SU-DHL-6 (cell line): ENCODE measurements around the gene CDKN3.
A peak's percentile ranks its signal among the peaks of the same experiment; 100 is the strongest.

Experiments
- H2AFZ ChIP-seq: fragments of 200-600 bp; sonication (generic); 2 replicates; pipeline ENCODE4 v1.6.1; 2014; ENCODE audit warnings: low read depth, mild to moderate bottlenecking, moderate library complexity, mixed read lengths, antibody characterized with exemption, low read length; ENCODE audit not compliant: severe bottlenecking
- H3F3A ChIP-seq: fragments of 200-600 bp; shearing (Covaris generic); 2 replicates; pipeline ENCODE4 v1.6.0; 2016; ENCODE audit warnings: antibody characterized with exemption, mild to moderate bottlenecking; ENCODE audit not compliant: insufficient read depth
- H3K27ac ChIP-seq: fragments of 200-600 bp; sonication (generic); 2 replicates; pipeline ENCODE4 v1.5.1; 2016; ENCODE audit warnings: low read depth, mild to moderate bottlenecking, low read length, moderate library complexity, mixed read lengths
- H3K27me3 ChIP-seq: fragments of 200-600 bp; sonication (generic), shearing (Covaris generic); 2 replicates; pipeline ENCODE4 v1.6.0; 2014; ENCODE audit warnings: mild to moderate bottlenecking, low read length
- H3K36me3 ChIP-seq: fragments of 200-600 bp; sonication (generic); 2 replicates; pipeline ENCODE4 v1.6.1; 2014; ENCODE audit warnings: mild to moderate bottlenecking, low read length, mixed read lengths
- H3K4me2 ChIP-seq: fragments of 300-600, 200-600 bp; shearing (Covaris generic), sonication (generic); 2 replicates; pipeline ENCODE4 v1.6.0; 2014; ENCODE audit warnings: low read length, low read depth, mild to moderate bottlenecking; ENCODE audit not compliant: poor library complexity, severe bottlenecking
- H3K4me3 ChIP-seq: fragments of 200-600 bp; sonication (generic); 2 replicates; pipeline ENCODE4 v1.5.1; 2014; ENCODE audit warnings: antibody characterized with exemption, low read length, mild to moderate bottlenecking, mixed read lengths; ENCODE audit not compliant: insufficient read depth, poor library complexity, severe bottlenecking
- H3K79me2 ChIP-seq: fragments of 200-600 bp; sonication (generic); 2 replicates; pipeline ENCODE4 v1.6.1; 2014; ENCODE audit warnings: mild to moderate bottlenecking, low read length, moderate library complexity; ENCODE audit not compliant: insufficient read depth
- H3K9ac ChIP-seq: fragments of 200-600 bp; sonication (generic); 2 replicates; pipeline ENCODE4 v1.7.0; 2014; ENCODE audit warnings: mild to moderate bottlenecking, low read length
- H3K9me2 ChIP-seq: fragments of 200-600 bp; sonication (generic); replicated peaks from 2 replicates; pipeline ENCODE4 v1.6.1; 2014; ENCODE audit warnings: low read length; ENCODE audit not compliant: insufficient read depth
- H3K9me3 ChIP-seq: fragments of 200-600 bp; sonication (generic); 2 replicates; pipeline ENCODE4 v1.6.1; 2014; ENCODE audit warnings: low read length, mixed read lengths; ENCODE audit not compliant: insufficient read depth
- H4K20me1 ChIP-seq: fragments of 200-600 bp; sonication (generic); 2 replicates; pipeline ENCODE4 v1.6.1; 2014; ENCODE audit warnings: low read depth, mild to moderate bottlenecking, antibody characterized with exemption, low read length, moderate library complexity, mixed read lengths
- CTCF ChIP-seq: fragments of 200-600 bp; sonication (generic); IDR thresholded peaks from one replicate; pipeline ENCODE4 v1.5.1; 2017; ENCODE audit warnings: antibody characterized with exemption, mild to moderate bottlenecking, low read length, moderate library complexity; ENCODE audit not compliant: insufficient read depth, poor library complexity, severe bottlenecking
- EZH2phosphoT487 ChIP-seq: fragments of 200-600 bp; sonication (generic), shearing (Covaris generic); conservative IDR thresholded peaks from 2 replicates; pipeline ENCODE4 v1.6.1; 2018; ENCODE audit warnings: mild to moderate bottlenecking, antibody characterized with exemption, low read length, moderate library complexity, mixed read lengths

Gene CDKN3

GRCh38 chr14:54438703-54439102 lies 41.9 kb downstream of the CDKN3 start:
- Histone ChIP-seq H3K9ac (no peak overlapping the region), H2AFZ (no peak overlapping the region), H3K79me2 (peaks cover 71% of the 10 kb centered on the region), H4K20me1 (peaks cover 2% of the 10 kb centered on the region; the same call in 1 of the 2 replicates), H3K27me3 (no peaks in the 10 kb centered on the region), H3K36me3 (0 out of 2 replicates have a peak, but pooled peaks cover 3% of the 10 kb centered on the region), H3K27ac (no peak overlapping the region), H3F3A (no peaks in the 10 kb centered on the region), H3K9me3 (no peaks in the 10 kb centered on the region), H3K9me2 (no peaks in the 10 kb centered on the region), H3K4me2 (peak overlapping the region; percentile 34), H3K4me3 (no peak overlapping the region)
- no peak for TF ChIP-seq CTCF
- TF ChIP-seq EZH2phosphoT487: no peak

- Histone ChIP-seq H3K27me3 (no peaks in the 10 kb centered on the region), H2AFZ (no peak overlapping the region), H3K4me3 (peak overlapping the region; percentile 77), H3K4me2 (peak overlapping the region; percentile 71), H3K9ac (peak overlapping the region; percentile 69), H3K79me2 (peaks cover 58% of the 10 kb centered on the region), H3K9me3 (no peaks in the 10 kb centered on the region), H3K27ac (peak overlapping the region; percentile 79; the same call in 1 of the 2 replicates), H3K9me2 (no peaks in the 10 kb centered on the region), H4K20me1 (no peaks in the 10 kb centered on the region; the same call in 1 of the 2 replicates), H3K36me3 (0 out of 2 replicates have a peak, but pooled peaks cover 3% of the 10 kb centered on the region), H3F3A (no peaks in the 10 kb centered on the region)
- no peak for TF ChIP-seq CTCF
- no peak for TF ChIP-seq EZH2phosphoT487
Observed at GRCh38 chr14:54440037-54440436, 43.2 kb downstream of the CDKN3 start.

- H3K9ac ChIP-seq: peak overlapping the region; percentile 69
- H3K27ac ChIP-seq: peak overlapping the region; percentile 79
- H3K36me3 ChIP-seq: 0 out of 2 replicates have a peak, but pooled peaks cover 3% of the 10 kb centered on the region
- no peaks in the 10 kb centered on the region for H3K9me3 ChIP-seq
- no peaks in the 10 kb centered on the region for H3K27me3 ChIP-seq
- H3F3A ChIP-seq: no peaks in the 10 kb centered on the region
- no peaks in the 10 kb centered on the region; the same call in 1 of the 2 replicates for H4K20me1 ChIP-seq
- H2AFZ ChIP-seq: peak overlapping the region; percentile 29
- no peaks in the 10 kb centered on the region for H3K9me2 ChIP-seq
- TF ChIP-seq CTCF: no peak
- TF ChIP-seq EZH2phosphoT487: no peak
- peaks cover 53% of the 10 kb centered on the region for H3K79me2 ChIP-seq
- H3K4me3 ChIP-seq: peak overlapping the region; percentile 77
- peak overlapping the region; percentile 71 for H3K4me2 ChIP-seq
Observed at GRCh38 chr14:54440476-54440872, 43.7 kb downstream of the CDKN3 start.
